ENCODE results near the gene CMTR1. TPM values are rescaled to one million over a fixed set of nuclear protein-coding genes. Genes with fewer than 3 reads are reported as not detected.

The CMTR1 gene
- total RNA-seq, 1 experiment from 2014 or later, result 28.7 TPM

DNA sequence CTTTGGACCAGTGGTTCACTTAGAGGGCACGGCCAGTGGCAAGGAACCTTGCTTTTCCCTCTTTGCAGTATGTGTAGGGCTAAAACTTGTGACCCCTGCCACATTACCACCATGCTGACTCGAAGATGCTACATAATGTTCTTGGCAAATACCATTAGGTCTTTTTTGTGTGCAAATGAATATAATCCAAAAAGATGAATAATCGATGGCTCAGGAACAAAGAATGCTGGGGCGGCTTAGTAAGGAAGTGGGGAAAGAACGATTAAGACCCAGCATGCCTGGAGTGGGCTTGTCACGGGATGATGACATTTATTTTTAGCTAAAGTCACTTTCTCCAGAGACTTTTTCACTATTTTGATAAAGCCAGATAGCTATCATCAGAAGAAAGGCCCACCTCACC lies 23.1 kb downstream of the CMTR1 start:
- H3K4me1 ChIP-seq (ENCODE audit: control insufficient read depth in 1 of 2, insufficient read depth in 2 of 2, low read length in 2 of 2), result no peaks in the 10 kb centered on the region
- H3K9me2 ChIP-seq (ENCODE audit: insufficient read depth), result no peaks in the 10 kb centered on the region
- H3K36me3 ChIP-seq (ENCODE audit: control insufficient read depth in 1 of 2, insufficient read depth in 2 of 2, low read length in 2 of 2), result peaks cover 12 to 24% of the 10 kb centered on the region in 2 experiments; a peak in 3 of 4 replicates
- ChIA-PET CTCF (no interaction called here), RAD21 (ENCODE audit: low non-redundant PET in 1 of 2, low total read pairs in 2 of 2, uncharacterized antibody in 2 of 2, unreplicated experiment in 2 of 2) (no interaction called here), POLR2A (no interaction called here)
- ATAC-seq (no peak), DNase-seq (ENCODE audit: low read depth, low spot score) (no peak)
- no peak overlapping the region for H2AFZ ChIP-seq (ENCODE audit: low read depth, low read length, poor library complexity, severe bottlenecking)
- no peaks in the 10 kb centered on the region for H4K20me1 ChIP-seq (ENCODE audit: insufficient read depth)
- H3K9ac ChIP-seq (ENCODE audit: low read length), result no peak overlapping the region
- intact Hi-C loops (cut with micrococcal nuclease), result no loop called here
- no peak overlapping the region for H3K4me2 ChIP-seq (ENCODE audit: low read length)
- H3K27me3 ChIP-seq (ENCODE audit: insufficient read depth, low read length), result no peaks in the 10 kb centered on the region
- no peak overlapping the region for H3K4me3 ChIP-seq (replicated peaks in 1 of 2; ENCODE audit: low read depth in 1 of 2, low read length in 2 of 2)
- no peaks in the 10 kb centered on the region for H3K9me3 ChIP-seq (ENCODE audit: control insufficient read depth in 1 of 2, insufficient read depth in 1 of 2, low read depth in 1 of 2, low read length in 2 of 2)
- BruUV-seq (replicated peaks), result no TSS peak
- TF ChIP-seq CBX3 (IDR thresholded peaks at IDR 0.05; ENCODE audit: low read depth) (no peak), POLR2AphosphoS5 (IDR thresholded peaks at IDR 0.05; ENCODE audit: low read depth, low read length) (no peak), JUND (IDR thresholded peaks at IDR 0.05) (no peak), SRF (IDR thresholded peaks at IDR 0.05; ENCODE audit: low read depth) (no peak), YY1 (IDR thresholded peaks at IDR 0.05; ENCODE audit: extremely low read depth, insufficient replicate concordance, low read depth, low read length) (no peak), EZH2phosphoT487 (IDR thresholded peaks at IDR 0.05; ENCODE audit: borderline replicate concordance) (no peak), RAD21 (IDR thresholded peaks at IDR 0.05; ENCODE audit: low read depth) (no peak), ELF1 (IDR thresholded peaks at IDR 0.05; ENCODE audit: borderline replicate concordance, low read depth) (no peak)
- TF ChIP-seq, protein P1, sequence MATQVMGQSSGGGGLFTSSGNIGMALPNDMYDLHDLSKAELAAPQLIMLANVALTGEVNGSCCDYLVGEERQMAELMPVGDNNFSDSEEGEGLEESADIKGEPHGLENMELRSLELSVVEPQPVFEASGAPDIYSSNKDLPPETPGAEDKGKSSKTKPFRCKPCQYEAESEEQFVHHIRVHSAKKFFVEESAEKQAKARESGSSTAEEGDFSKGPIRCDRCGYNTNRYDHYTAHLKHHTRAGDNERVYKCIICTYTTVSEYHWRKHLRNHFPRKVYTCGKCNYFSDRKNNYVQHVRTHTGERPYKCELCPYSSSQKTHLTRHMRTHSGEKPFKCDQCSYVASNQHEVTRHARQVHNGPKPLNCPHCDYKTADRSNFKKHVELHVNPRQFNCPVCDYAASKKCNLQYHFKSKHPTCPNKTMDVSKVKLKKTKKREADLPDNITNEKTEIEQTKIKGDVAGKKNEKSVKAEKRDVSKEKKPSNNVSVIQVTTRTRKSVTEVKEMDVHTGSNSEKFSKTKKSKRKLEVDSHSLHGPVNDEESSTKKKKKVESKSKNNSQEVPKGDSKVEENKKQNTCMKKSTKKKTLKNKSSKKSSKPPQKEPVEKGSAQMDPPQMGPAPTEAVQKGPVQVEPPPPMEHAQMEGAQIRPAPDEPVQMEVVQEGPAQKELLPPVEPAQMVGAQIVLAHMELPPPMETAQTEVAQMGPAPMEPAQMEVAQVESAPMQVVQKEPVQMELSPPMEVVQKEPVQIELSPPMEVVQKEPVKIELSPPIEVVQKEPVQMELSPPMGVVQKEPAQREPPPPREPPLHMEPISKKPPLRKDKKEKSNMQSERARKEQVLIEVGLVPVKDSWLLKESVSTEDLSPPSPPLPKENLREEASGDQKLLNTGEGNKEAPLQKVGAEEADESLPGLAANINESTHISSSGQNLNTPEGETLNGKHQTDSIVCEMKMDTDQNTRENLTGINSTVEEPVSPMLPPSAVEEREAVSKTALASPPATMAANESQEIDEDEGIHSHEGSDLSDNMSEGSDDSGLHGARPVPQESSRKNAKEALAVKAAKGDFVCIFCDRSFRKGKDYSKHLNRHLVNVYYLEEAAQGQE (IDR thresholded peaks at IDR 0.05; ENCODE audit: low read depth), result no peak
- TF ChIP-seq, protein P2, sequence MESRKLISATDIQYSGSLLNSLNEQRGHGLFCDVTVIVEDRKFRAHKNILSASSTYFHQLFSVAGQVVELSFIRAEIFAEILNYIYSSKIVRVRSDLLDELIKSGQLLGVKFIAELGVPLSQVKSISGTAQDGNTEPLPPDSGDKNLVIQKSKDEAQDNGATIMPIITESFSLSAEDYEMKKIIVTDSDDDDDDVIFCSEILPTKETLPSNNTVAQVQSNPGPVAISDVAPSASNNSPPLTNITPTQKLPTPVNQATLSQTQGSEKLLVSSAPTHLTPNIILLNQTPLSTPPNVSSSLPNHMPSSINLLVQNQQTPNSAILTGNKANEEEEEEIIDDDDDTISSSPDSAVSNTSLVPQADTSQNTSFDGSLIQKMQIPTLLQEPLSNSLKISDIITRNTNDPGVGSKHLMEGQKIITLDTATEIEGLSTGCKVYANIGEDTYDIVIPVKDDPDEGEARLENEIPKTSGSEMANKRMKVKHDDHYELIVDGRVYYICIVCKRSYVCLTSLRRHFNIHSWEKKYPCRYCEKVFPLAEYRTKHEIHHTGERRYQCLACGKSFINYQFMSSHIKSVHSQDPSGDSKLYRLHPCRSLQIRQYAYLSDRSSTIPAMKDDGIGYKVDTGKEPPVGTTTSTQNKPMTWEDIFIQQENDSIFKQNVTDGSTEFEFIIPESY (IDR thresholded peaks at IDR 0.05; ENCODE audit: extremely low read depth, insufficient replicate concordance, low read length), result no peak
- TF ChIP-seq, protein P3, sequence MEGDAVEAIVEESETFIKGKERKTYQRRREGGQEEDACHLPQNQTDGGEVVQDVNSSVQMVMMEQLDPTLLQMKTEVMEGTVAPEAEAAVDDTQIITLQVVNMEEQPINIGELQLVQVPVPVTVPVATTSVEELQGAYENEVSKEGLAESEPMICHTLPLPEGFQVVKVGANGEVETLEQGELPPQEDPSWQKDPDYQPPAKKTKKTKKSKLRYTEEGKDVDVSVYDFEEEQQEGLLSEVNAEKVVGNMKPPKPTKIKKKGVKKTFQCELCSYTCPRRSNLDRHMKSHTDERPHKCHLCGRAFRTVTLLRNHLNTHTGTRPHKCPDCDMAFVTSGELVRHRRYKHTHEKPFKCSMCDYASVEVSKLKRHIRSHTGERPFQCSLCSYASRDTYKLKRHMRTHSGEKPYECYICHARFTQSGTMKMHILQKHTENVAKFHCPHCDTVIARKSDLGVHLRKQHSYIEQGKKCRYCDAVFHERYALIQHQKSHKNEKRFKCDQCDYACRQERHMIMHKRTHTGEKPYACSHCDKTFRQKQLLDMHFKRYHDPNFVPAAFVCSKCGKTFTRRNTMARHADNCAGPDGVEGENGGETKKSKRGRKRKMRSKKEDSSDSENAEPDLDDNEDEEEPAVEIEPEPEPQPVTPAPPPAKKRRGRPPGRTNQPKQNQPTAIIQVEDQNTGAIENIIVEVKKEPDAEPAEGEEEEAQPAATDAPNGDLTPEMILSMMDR (IDR thresholded peaks at IDR 0.05 in 2 of 3, conservative IDR thresholded peaks at IDR 0.05 in 1 of 3; ENCODE audit: borderline replicate concordance in 1 of 3, insufficient read depth in 1 of 3, low read depth in 2 of 3, low read length in 2 of 3), result no peak
- TF ChIP-seq, protein P4, sequence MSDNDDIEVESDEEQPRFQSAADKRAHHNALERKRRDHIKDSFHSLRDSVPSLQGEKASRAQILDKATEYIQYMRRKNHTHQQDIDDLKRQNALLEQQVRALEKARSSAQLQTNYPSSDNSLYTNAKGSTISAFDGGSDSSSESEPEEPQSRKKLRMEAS (IDR thresholded peaks at IDR 0.05), result no peak
- no peak overlapping the region for H3K27ac ChIP-seq (ENCODE audit: low read depth, low read length)
- no peaks in the 10 kb centered on the region for H3K79me2 ChIP-seq (ENCODE audit: insufficient read depth, low read length)

Measured in HCT116 (cell line).